SH-SY5Y (cell line): ENCODE data around the gene CPXM2.

Experiments used
- GATA2 ChIP-seq: IDR thresholded peaks from 2 replicates; pipeline ENCODE4 v1.6.1; 2011; ENCODE audit warnings: mild to moderate bottlenecking, low read depth, low read length
- GATA3 ChIP-seq: IDR thresholded peaks from 2 replicates; pipeline ENCODE4 v1.6.1; 2011; ENCODE audit warnings: low read depth, mild to moderate bottlenecking, low read length, moderate library complexity

DNA sequence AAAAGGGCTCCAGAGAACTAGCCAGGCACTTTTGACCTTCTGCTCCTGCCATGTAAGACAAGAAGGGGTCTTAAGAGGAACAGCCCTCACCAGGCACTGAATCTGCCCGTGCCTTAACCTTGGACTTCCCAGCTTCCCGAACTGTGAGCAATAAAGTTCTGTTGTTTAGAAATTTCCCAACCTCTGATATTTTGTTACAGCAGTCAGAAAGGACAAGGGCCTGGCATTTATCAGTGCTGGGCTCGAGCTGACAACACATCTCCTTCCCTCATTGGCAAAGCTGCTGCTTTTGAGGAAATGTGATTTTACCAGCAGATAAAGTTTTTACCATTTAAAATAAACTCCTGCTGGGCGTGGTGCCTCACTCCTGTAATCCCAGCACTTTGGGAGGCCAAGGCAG is 122.0 kb downstream of the CPXM2 start:
- no peak for TF ChIP-seq GATA3
- no peak; the same call in 1 of the 2 replicates for TF ChIP-seq GATA2
